ENCODE measurements around the gene MCF2L2.

MCF2L2 gene

DNA sequence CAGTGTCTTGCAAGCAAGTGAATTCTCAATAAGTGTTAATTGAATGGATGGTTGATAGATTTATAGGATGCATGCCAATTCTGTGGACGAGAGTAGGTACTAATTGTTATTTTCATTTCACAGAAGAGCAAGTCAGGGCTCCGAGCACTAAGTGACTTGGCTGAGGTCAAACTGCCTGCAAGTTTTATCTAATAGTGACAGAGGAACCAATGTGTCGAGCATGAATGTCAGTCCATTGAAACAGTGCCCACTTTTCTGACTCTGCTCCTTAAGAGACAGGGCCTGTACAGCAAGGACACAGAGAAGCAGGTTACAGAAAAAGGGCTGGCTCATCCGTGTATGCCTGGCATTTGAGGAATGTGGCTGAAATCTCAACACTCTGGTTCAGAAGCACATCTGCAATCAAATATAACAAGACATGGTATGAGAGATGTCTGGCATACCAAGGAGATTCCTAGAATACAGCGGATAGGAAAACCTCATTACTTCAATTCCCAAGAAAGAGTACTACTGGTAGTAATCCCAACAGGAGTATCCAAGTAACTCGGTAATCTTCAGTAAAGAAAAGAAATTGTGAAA lies 181.3 kb downstream of the MCF2L2 start:
- Histone ChIP-seq H3K27ac (no peak overlapping the region), H3K27me3 (replicated peaks) (no peaks in the 10 kb centered on the region), H3K4me3 (ENCODE audit: low read depth, low read length) (no peak overlapping the region), H3K36me3 (replicated peaks) (no peaks in the 10 kb centered on the region)
- in situ Hi-C loops (cut with HindIII; ENCODE audit: low pct_ligation_motif_present, low sequenced_read_pairs), result no loop called here
- TF ChIP-seq, protein P1, sequence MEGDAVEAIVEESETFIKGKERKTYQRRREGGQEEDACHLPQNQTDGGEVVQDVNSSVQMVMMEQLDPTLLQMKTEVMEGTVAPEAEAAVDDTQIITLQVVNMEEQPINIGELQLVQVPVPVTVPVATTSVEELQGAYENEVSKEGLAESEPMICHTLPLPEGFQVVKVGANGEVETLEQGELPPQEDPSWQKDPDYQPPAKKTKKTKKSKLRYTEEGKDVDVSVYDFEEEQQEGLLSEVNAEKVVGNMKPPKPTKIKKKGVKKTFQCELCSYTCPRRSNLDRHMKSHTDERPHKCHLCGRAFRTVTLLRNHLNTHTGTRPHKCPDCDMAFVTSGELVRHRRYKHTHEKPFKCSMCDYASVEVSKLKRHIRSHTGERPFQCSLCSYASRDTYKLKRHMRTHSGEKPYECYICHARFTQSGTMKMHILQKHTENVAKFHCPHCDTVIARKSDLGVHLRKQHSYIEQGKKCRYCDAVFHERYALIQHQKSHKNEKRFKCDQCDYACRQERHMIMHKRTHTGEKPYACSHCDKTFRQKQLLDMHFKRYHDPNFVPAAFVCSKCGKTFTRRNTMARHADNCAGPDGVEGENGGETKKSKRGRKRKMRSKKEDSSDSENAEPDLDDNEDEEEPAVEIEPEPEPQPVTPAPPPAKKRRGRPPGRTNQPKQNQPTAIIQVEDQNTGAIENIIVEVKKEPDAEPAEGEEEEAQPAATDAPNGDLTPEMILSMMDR (IDR thresholded peaks at IDR 0.05; ENCODE audit: low read depth, low read length, missing control alignments), result no peak
- DNase-seq, result no peak

DNA sequence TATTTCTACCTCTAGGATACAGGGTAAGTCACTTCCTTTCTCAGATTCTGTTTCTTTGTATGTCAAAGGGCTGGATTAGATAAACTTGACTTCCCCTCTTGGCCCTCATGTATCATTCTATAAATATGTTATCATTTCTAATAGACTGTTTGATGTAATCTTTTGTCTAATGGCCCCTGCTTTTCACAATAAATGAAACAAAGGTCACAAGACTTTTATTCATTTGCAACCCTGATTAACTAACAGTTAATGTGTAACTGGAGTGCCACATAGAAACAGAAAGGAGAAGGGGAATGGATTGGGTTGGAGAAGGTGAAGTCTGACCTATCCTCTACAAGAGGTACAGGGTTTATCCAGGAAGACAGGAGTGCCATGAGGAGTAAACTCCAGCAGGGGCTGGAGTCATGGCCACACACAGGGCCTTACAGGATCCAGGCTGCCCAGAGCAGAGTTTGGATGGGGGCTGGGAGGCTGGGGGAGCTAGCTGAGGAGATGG lies 183.4 kb downstream of the MCF2L2 start:
- no peak for DNase-seq
- Histone ChIP-seq H3K36me3 (replicated peaks) (no peaks in the 10 kb centered on the region), H3K27me3 (replicated peaks) (no peaks in the 10 kb centered on the region), H3K4me3 (ENCODE audit: low read depth, low read length) (no peak overlapping the region), H3K27ac (no peak overlapping the region)
- TF ChIP-seq, protein P1 (IDR thresholded peaks at IDR 0.05; ENCODE audit: low read depth, low read length, missing control alignments), result peak; percentile 24
- in situ Hi-C loops (cut with HindIII; ENCODE audit: low pct_ligation_motif_present, low sequenced_read_pairs), result no loop called here

DNA sequence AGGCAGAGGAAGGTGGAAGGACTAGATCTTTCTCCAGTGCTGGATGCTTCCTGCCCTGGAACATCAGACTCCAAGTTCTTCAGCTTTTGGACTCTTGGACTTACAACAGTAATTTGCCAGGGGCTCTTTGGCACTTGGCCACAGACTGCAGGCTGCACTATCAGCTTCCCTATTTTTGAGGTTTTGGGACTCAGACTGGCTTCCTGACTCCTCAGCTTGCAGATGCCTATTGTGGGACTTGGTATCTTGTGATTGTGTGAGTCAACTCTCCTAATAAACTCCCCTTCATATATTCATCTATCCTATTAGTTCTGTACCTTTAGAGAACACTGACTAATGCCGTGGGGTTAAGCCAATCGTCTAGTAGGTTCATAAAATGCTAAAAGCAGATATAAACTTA lies 184.2 kb downstream of the MCF2L2 start:
- in situ Hi-C loops (cut with HindIII; ENCODE audit: low pct_ligation_motif_present, low sequenced_read_pairs), result no loop called here
- DNase-seq, result peak; percentile 46
- H3K27ac ChIP-seq, result no peak overlapping the region

DNA sequence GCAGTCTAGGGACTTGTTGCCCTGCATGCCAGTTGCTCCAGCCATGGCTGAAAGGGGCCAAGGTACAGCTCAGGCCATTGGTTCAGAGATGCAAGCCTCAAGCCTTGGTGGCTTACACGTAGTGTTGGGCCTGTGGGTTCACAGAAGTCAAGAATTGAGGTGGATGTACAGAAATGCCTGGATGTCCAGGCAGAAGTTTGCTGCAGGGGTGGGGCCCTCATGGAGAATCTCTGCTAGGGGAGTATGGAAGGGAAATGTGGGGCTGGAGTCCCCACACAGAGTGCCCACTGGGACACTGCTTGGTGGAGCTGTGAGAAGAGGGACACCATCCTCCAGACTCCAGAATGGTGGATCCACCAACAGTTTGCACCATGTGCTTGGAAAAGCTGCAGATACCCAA lies 186.0 kb downstream of the MCF2L2 start:
- TF ChIP-seq, protein P1 (IDR thresholded peaks at IDR 0.05; ENCODE audit: low read depth, low read length, missing control alignments), result no peak
- H3K4me3 ChIP-seq (ENCODE audit: low read depth, low read length), result no peak overlapping the region
- no peaks in the 10 kb centered on the region for H3K27me3 ChIP-seq (replicated peaks)
- DNase-seq, result no peak
- H3K36me3 ChIP-seq (replicated peaks), result no peaks in the 10 kb centered on the region
- in situ Hi-C loops (cut with HindIII; ENCODE audit: low pct_ligation_motif_present, low sequenced_read_pairs), result no loop called here
- H3K27ac ChIP-seq, result no peak overlapping the region

More for the DNA sequence above, 184.2 kb downstream of the MCF2L2 start:
- TF ChIP-seq, protein P1 (IDR thresholded peaks at IDR 0.05; ENCODE audit: low read depth, low read length, missing control alignments), result no peak
- no peaks in the 10 kb centered on the region for H3K36me3 ChIP-seq (replicated peaks)
- H3K4me3 ChIP-seq (ENCODE audit: low read depth, low read length), result no peak overlapping the region
- no peaks in the 10 kb centered on the region for H3K27me3 ChIP-seq (replicated peaks)

DNA sequence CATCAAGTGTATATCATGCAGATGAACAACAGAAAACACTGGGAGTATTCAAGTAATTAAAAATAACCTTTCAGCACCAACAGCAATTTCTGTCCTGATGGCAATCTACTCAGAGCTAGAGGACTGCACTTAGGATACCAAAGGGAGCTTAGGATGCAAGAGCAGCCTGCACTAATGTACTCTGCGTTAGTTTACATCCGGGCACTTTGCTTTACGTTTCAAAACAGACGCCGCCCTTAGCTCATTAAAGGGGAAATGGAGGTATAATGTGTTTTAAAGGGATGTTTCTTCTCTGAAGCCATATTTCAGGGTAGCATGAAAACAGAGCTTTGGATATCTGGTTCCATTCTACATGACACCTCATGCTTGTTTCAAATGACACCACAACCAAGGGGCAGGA lies 189.4 kb downstream of the MCF2L2 start:
- Histone ChIP-seq H3K27me3 (replicated peaks) (no peaks in the 10 kb centered on the region), H3K36me3 (replicated peaks) (no peaks in the 10 kb centered on the region), H3K4me3 (ENCODE audit: low read depth, low read length) (no peak overlapping the region), H3K27ac (no peak overlapping the region)
- TF ChIP-seq, protein P1 (IDR thresholded peaks at IDR 0.05; ENCODE audit: low read depth, low read length, missing control alignments), result no peak
- DNase-seq, result no peak
- in situ Hi-C loops (cut with HindIII; ENCODE audit: low pct_ligation_motif_present, low sequenced_read_pairs), result no loop called here

DNA sequence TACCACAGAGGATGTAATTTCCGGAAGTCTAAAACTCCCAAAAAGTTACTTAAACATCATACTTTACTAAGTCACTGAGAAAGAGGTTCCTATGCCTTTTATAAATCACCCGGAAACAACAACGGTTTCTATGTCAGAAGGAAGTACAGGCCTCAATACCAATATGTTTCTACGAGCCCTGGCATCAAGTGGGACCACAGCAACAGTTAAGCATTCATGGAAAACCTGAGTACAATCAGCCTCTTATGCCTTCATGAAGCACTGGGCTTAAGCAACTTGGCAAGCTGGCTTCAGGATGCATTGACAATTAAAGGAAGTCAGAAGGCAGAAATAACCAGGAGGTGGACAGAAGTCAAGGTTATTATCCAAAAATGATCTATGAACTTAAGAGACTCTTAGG lies 194.5 kb downstream of the MCF2L2 start:
- DNase-seq, result no peak
- Histone ChIP-seq H3K27ac (no peak overlapping the region), H3K36me3 (replicated peaks) (no peaks in the 10 kb centered on the region), H3K4me3 (ENCODE audit: low read depth, low read length) (no peak overlapping the region), H3K27me3 (replicated peaks) (no peaks in the 10 kb centered on the region)
- TF ChIP-seq, protein P1 (IDR thresholded peaks at IDR 0.05; ENCODE audit: low read depth, low read length, missing control alignments), result no peak
- in situ Hi-C loops (cut with HindIII; ENCODE audit: low pct_ligation_motif_present, low sequenced_read_pairs), result no loop called here
